Breast epithelium (tissue), 4 donors: ENCODE measurements around the gene IL9. TPM values are rescaled to one million over a fixed set of nuclear protein-coding genes. Genes with fewer than 3 reads are reported as not detected.

ENCODE experiments used
- DNase-seq, 2 donors: peaks; one replicate each; pipeline ENCODE4 v3.0.0-alpha.2; 2019; ENCODE audit warnings: low spot score in 2 of 2
- H3K27ac ChIP-seq, 2 donors: fragments of 200-600 bp; sonication (generic) in 1 of 2; one replicate each; pipeline ENCODE4 v1.5.1; 2016 to 2019; ENCODE audit warnings: mild to moderate bottlenecking in 1 of 2
- H3K27me3 ChIP-seq, 2 donors: fragments of 200-600 bp; sonication (generic) in 1 of 2; one replicate each; pipeline versions ENCODE4 v1.5.1 to v1.6.0; 2017 to 2019; ENCODE audit warnings: control low read depth in 1 of 2, mild to moderate bottlenecking in 1 of 2
- H3K36me3 ChIP-seq: fragments of 200-600 bp; one replicate; pipeline ENCODE4 v1.5.1; 2019
- H3K4me1 ChIP-seq, 2 donors: fragments of 200-600 bp; sonication (generic); one replicate each; pipeline ENCODE4 v1.5.1; 2016 to 2019; ENCODE audit warnings: control low read depth in 1 of 2
- H3K4me3 ChIP-seq, 3 donors: fragments of 200-600 bp; sonication (generic); 1 replicate in 2 of 3; 2 replicates in 1 of 3; pipeline ENCODE4 v1.5.1; 2016 to 2019; ENCODE audit warnings: mild to moderate bottlenecking in 3 of 3, moderate library complexity in 2 of 3
- H3K9me3 ChIP-seq, 2 donors: fragments of 200-600 bp; sonication (generic) in 1 of 2; one replicate each; pipeline ENCODE4 v1.5.1; 2016 to 2019; ENCODE audit warnings: control low read depth in 1 of 2
- CTCF ChIP-seq, 3 donors: fragments of 450-650 bp; IDR thresholded peaks; one replicate each; pipeline ENCODE4 v1.5.1; 2016 to 2017; ENCODE audit warnings: antibody characterized with exemption in 3 of 3, mild to moderate bottlenecking in 3 of 3, moderate library complexity in 3 of 3
- POLR2A ChIP-seq: fragments of 450-650 bp; IDR thresholded peaks from one replicate; pipeline ENCODE4 v1.6.1; 2016; ENCODE audit warnings: antibody characterized with exemption, mild to moderate bottlenecking, moderate library complexity
- POLR2AphosphoS5 ChIP-seq, 3 donors: sonication (generic); formaldehyde crosslinking; IDR thresholded peaks; one replicate each; pipeline ENCODE4 v1.6.1; 2017; ENCODE audit warnings: antibody characterized with exemption in 3 of 3
- intact Hi-C: fragments of 100-400 bp; cut with DNase I; formaldehyde crosslinking; loops from one replicate; pipeline ENCODE4 v1.15.1; 2023; ENCODE audit warnings: low total_unique reads
- total RNA-seq, 3 donors: library from RNA; depleted of rRNA; stranded (reverse); fragments of >200 nt; gene quantifications; one replicate each; pipeline ENCODE4 v1.1.0, GENCODE V29; 2016

Gene IL9
- total RNA-seq, 3 donors from 2014 or later = not detected

DNA sequence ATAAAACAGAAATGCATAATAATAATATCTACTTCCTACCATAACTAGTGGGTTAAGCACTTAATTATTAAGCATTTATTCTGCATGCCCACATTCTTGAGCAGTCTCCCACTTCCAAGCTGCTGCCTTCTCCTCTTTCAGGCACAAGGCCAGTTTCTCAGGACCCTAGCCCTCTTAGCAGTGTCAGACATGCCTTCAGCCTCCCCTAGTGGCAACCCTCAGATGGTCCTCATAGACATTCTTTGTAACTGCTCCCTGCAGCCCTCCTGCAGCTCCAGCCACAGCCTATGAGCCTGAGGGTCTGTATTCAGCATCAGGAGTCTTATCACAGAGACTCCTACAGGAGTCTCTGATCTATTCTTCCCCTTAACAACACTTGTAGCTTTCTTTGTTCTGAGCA, 3.9 kb downstream of the IL9 start:
- intact Hi-C loops = no loop called here
- Histone ChIP-seq H3K27ac (no peak overlapping the region), H3K4me3 (no peak overlapping the region), H3K9me3 (no peaks in the 10 kb centered on the region), H3K4me1 (no peaks in the 10 kb centered on the region), H3K27me3 (no peaks in the 10 kb centered on the region), H3K36me3 (no peaks in the 10 kb centered on the region)
- TF ChIP-seq CTCF (IDR thresholded peaks at IDR 0.05) = no peak
- no peak for TF ChIP-seq POLR2A
- no peak for TF ChIP-seq POLR2AphosphoS5 (IDR thresholded peaks at IDR 0.05)
- DNase-seq = no peak

DNA sequence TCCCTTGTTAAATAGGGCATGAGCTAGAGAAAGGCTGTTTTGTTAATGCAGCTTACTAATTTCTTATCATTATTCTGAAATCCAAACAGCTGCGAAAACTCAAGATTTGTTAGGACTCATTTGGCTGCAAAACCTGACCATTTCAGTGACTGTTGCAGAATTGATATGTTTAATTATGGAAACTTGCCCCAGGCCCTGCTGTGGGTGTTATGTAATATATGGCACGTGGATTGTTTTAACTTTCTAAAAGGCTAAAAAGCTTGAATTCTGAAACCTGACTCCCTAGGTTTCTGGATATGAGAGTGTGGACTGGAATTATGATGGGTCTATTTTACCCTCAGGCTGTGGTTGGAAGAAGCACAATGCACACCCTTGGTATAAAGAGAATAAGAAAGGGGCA, 4.4 kb downstream of the IL9 start:
- H3K27ac ChIP-seq = no peak overlapping the region
- TF ChIP-seq POLR2A (no peak), CTCF (IDR thresholded peaks at IDR 0.05) (no peak), POLR2AphosphoS5 (IDR thresholded peaks at IDR 0.05) (no peak)
- H3K27me3 ChIP-seq = no peaks in the 10 kb centered on the region
- H3K9me3 ChIP-seq = no peaks in the 10 kb centered on the region
- H3K4me3 ChIP-seq = no peak overlapping the region
- H3K36me3 ChIP-seq = no peaks in the 10 kb centered on the region
- intact Hi-C loops = no loop called here
- no peak for DNase-seq
- H3K4me1 ChIP-seq = no peaks in the 10 kb centered on the region

- Histone ChIP-seq H3K36me3 (no peaks in the 10 kb centered on the region), H3K9me3 (no peaks in the 10 kb centered on the region), H3K27me3 (no peaks in the 10 kb centered on the region), H3K27ac (no peak overlapping the region), H3K4me3 (no peak overlapping the region), H3K4me1 (no peaks in the 10 kb centered on the region)
- no peak for DNase-seq
- intact Hi-C loops = no loop called here
- TF ChIP-seq CTCF (IDR thresholded peaks at IDR 0.05) = no peak
- no peak for TF ChIP-seq POLR2AphosphoS5 (IDR thresholded peaks at IDR 0.05)
- no peak for TF ChIP-seq POLR2A
Measured at GRCh38 chr5:135890867-135891266, 4.8 kb downstream of the IL9 start.

DNA sequence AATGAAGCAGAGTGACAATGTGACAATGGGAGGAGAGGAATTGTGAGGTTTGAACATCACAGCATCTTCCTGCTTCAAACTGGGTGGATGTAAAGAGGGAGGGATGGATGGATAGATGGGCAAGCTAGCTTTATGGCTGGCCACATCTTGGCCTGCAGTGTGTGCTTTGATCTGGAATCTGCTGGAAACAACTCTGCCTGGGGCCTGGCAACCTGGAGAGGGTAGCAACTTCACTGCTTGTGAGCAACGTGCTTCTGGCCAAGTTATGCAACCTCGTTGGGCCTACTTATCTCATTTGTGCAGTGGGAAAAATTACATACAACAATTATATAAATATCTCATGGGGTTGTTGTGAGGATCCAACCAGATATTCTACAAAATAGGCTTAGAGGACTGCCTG, 5.3 kb downstream of the IL9 start:
- no peaks in the 10 kb centered on the region for H3K36me3 ChIP-seq
- TF ChIP-seq CTCF (IDR thresholded peaks at IDR 0.05) (no peak), POLR2A (no peak), POLR2AphosphoS5 (IDR thresholded peaks at IDR 0.05) (no peak)
- no peak overlapping the region for H3K27ac ChIP-seq
- no peak for DNase-seq
- H3K4me3 ChIP-seq = no peak overlapping the region
- no peaks in the 10 kb centered on the region for H3K9me3 ChIP-seq
- peaks cover 0 to 2% of the 10 kb centered on the region in 2 donors for H3K27me3 ChIP-seq
- no peaks in the 10 kb centered on the region for H3K4me1 ChIP-seq
- intact Hi-C loops = no loop called here

GRCh38 chr5:135887881-135888614, 7.6 kb downstream of the IL9 start:
- DNase-seq = no peak
- no peak overlapping the region for H3K27ac ChIP-seq
- no peaks in the 10 kb centered on the region for H3K4me1 ChIP-seq
- no peaks in the 10 kb centered on the region for H3K9me3 ChIP-seq
- H3K4me3 ChIP-seq = no peak overlapping the region
- intact Hi-C loops = loop anchor here (5.0 kb wide), 1 partner anchor 481 kb away; no protein-coding TSS in a partner anchor
- TF ChIP-seq POLR2AphosphoS5 (IDR thresholded peaks at IDR 0.05) (no peak), CTCF (IDR thresholded peaks at IDR 0.05) (no peak), POLR2A (no peak)
- H3K27me3 ChIP-seq = peaks cover 0 to 10% of the 10 kb centered on the region in 2 donors
- no peaks in the 10 kb centered on the region for H3K36me3 ChIP-seq
